WTC11 (cell line): ENCODE results near the gene ACVR2A. TPM values are rescaled to one million over a fixed set of nuclear protein-coding genes. Genes with fewer than 3 reads are reported as not detected.

Experiments used
- ATAC-seq: fragments of 200-7000 bp; cut with Tn5 transposase; 2 replicates; pipeline ENCODE4 v1.10.0; 2021; ENCODE audit warnings: mild to moderate bottlenecking, moderate library complexity
- CTCF ChIA-PET: fragments of 300-600 bp; sonication (Branson Sonifier 250); formaldehyde crosslinking; loops from one replicate; lab custom pipeline; 2021; ENCODE audit warnings: antibody characterized with exemption; lab: Charles Lee
- POLR2A ChIA-PET: fragments of 350-600 bp; sonication (Branson Sonifier 250); formaldehyde crosslinking; loops from one replicate; lab custom pipeline; 2021; ENCODE audit warnings: antibody characterized with exemption; lab: Charles Lee
- DNase-seq: peaks from one replicate; pipeline ENCODE4 v3.0.0; 2021; ENCODE audit warnings: low spot score
- H3K27ac Mint-ChIP-seq: 2 replicates; pipeline ENCODE4 v1.8.0; 2021; ENCODE audit warnings: mixed read lengths
- H3K27me3 Mint-ChIP-seq: 2 replicates; pipeline ENCODE4 v1.8.0; 2021; ENCODE audit warnings: low read depth, mild to moderate bottlenecking, moderate library complexity, mixed read lengths
- H3K36me3 Mint-ChIP-seq: 2 replicates; pipeline ENCODE4 v1.8.0; 2021; ENCODE audit warnings: mixed read lengths
- H3K4me1 Mint-ChIP-seq: 2 replicates; pipeline ENCODE4 v1.8.0; 2022; ENCODE audit warnings: mixed read lengths
- H3K4me3 Mint-ChIP-seq: 2 replicates; pipeline ENCODE4 v1.8.0; 2021; ENCODE audit warnings: mild to moderate bottlenecking, moderate library complexity, mixed read lengths
- H3K9me3 Mint-ChIP-seq: 2 replicates; pipeline ENCODE4 v1.8.0; 2021; ENCODE audit warnings: mixed read lengths
- ERG ChIP-seq: fragments of 250-450 bp; sonication (Bioruptor Pico); IDR thresholded peaks from 2 replicates; pipeline ENCODE4 v1.8.0; 2021; ENCODE audit warnings: mild to moderate bottlenecking
- ETV6 ChIP-seq: sonication (generic); formaldehyde crosslinking; IDR thresholded peaks from 2 replicates; pipeline ENCODE4 v1.8.1; 2022; ENCODE audit warnings: mild to moderate bottlenecking, missing genetic modification reagents
- FOXK1 ChIP-seq: sonication (generic); formaldehyde crosslinking; IDR thresholded peaks from 2 replicates; pipeline ENCODE4 v1.8.0; 2022; ENCODE audit warnings: mild to moderate bottlenecking, moderate library complexity, missing genetic modification reagents
- FOXP4 ChIP-seq: sonication (generic); formaldehyde crosslinking; IDR thresholded peaks from 2 replicates; pipeline ENCODE4 v1.8.0; 2022; ENCODE audit warnings: mild to moderate bottlenecking, missing genetic modification reagents
- GABPB1 ChIP-seq: sonication (generic); formaldehyde crosslinking; IDR thresholded peaks from 2 replicates; pipeline ENCODE4 v1.8.1; 2023; ENCODE audit warnings: mild to moderate bottlenecking, missing genetic modification reagents
- HMGXB4 ChIP-seq: sonication (generic); formaldehyde crosslinking; IDR thresholded peaks from 2 replicates; pipeline ENCODE4 v1.8.1; 2023; ENCODE audit warnings: mild to moderate bottlenecking, moderate library complexity, missing genetic modification reagents
- NR2C2 ChIP-seq: sonication (generic); formaldehyde crosslinking; IDR thresholded peaks from 2 replicates; pipeline ENCODE4 v1.8.0; 2022; ENCODE audit warnings: mild to moderate bottlenecking, missing genetic modification reagents
- SP1 ChIP-seq: sonication (generic); formaldehyde crosslinking; conservative IDR thresholded peaks from 2 replicates; pipeline ENCODE4 v1.8.1; 2022; ENCODE audit warnings: missing genetic modification reagents
- USF2 ChIP-seq: sonication (generic); formaldehyde crosslinking; IDR thresholded peaks from 2 replicates; pipeline ENCODE4 v1.8.1; 2023; ENCODE audit warnings: mild to moderate bottlenecking, missing genetic modification reagents, moderate library complexity
- ZBTB43 ChIP-seq: sonication (generic); formaldehyde crosslinking; IDR thresholded peaks from 2 replicates; pipeline ENCODE4 v1.8.1; 2023; ENCODE audit warnings: mild to moderate bottlenecking, missing genetic modification reagents
- ZNF138 ChIP-seq: sonication (generic); formaldehyde crosslinking; conservative IDR thresholded peaks from 2 replicates; pipeline ENCODE4 v1.8.1; 2022; ENCODE audit warnings: mild to moderate bottlenecking, moderate library complexity, missing genetic modification reagents
- ZNF281 ChIP-seq: sonication (generic); formaldehyde crosslinking; IDR thresholded peaks from 2 replicates; pipeline ENCODE4 v1.8.0; 2023; ENCODE audit warnings: mild to moderate bottlenecking, missing genetic modification reagents
- ZNF396 ChIP-seq: fragments of 250-450 bp; sonication (Bioruptor Pico); IDR thresholded peaks from 2 replicates; pipeline ENCODE4 v1.8.0; 2021; ENCODE audit warnings: mild to moderate bottlenecking, moderate library complexity, borderline replicate concordance
- total RNA-seq: library from RNA; stranded (reverse); gene quantifications from 3 replicates; pipeline ENCODE4 v1.2.3, GENCODE V29; 2021

Gene ACVR2A
- total RNA-seq, 1 experiment from 2014 or later: 11.7 TPM

GRCh38 chr2:147843864-147844696, 749 bp upstream of the ACVR2A start (continued):
- TF ChIP-seq HMGXB4 (CRISPR knock-in tag): peak; percentile 53; the same call in 1 of the 2 replicates
- TF ChIP-seq ZNF138 (CRISPR knock-in tag): no peak
- TF ChIP-seq NR2C2: no peak
- peak; percentile 34; the same call in 1 of the 2 replicates for TF ChIP-seq ZBTB43 (CRISPR knock-in tag)
- TF ChIP-seq SP1 (CRISPR knock-in tag): peak; percentile 81
- TF ChIP-seq ZNF396 (CRISPR knock-in tag): no peak
- TF ChIP-seq FOXK1 (CRISPR knock-in tag): peak; percentile 23; the same call in 1 of the 2 replicates
- peak; percentile 12 for TF ChIP-seq ETV6 (CRISPR knock-in tag)
- TF ChIP-seq USF2 (CRISPR knock-in tag): no peak
- TF ChIP-seq ERG (CRISPR knock-in tag): no peak
- TF ChIP-seq FOXP4: no peak
- TF ChIP-seq GABPB1 (CRISPR knock-in tag): peak; percentile 19; the same call in 1 of the 2 replicates

- no peak for TF ChIP-seq ZNF281
- TF ChIP-seq, all 79 proteins: peak for 0
- DNase-seq: no peak
- H3K4me3 Mint-ChIP-seq: peak overlapping the region; percentile 97
- no peaks in the 10 kb centered on the region for H3K9me3 Mint-ChIP-seq
- POLR2A ChIA-PET: interaction anchor here (0.7 kb wide), 2 partner anchors 14 to 16 kb away, joined by 5 to 7 read pairs; no protein-coding TSS in a partner anchor
- H3K36me3 Mint-ChIP-seq: no peaks in the 10 kb centered on the region
- peaks cover 10% of the 10 kb centered on the region; the same call in 1 of the 2 replicates for H3K27me3 Mint-ChIP-seq
- CTCF ChIA-PET: interaction anchor here (0.6 to 1.2 kb wide), 2 partner anchors 15 to 400 kb away, joined by 3 to 7 read pairs; no protein-coding TSS in a partner anchor
- H3K4me1 Mint-ChIP-seq: peaks cover 41% of the 10 kb centered on the region
- no peak for ATAC-seq
- H3K27ac Mint-ChIP-seq: peak overlapping the region; percentile 83; the same call in 1 of the 2 replicates
Measured at GRCh38 chr2:147845411-147845971, 662 bp downstream of the ACVR2A start.
